Measurements from ENCODE around the gene COL9A1.

DNA sequence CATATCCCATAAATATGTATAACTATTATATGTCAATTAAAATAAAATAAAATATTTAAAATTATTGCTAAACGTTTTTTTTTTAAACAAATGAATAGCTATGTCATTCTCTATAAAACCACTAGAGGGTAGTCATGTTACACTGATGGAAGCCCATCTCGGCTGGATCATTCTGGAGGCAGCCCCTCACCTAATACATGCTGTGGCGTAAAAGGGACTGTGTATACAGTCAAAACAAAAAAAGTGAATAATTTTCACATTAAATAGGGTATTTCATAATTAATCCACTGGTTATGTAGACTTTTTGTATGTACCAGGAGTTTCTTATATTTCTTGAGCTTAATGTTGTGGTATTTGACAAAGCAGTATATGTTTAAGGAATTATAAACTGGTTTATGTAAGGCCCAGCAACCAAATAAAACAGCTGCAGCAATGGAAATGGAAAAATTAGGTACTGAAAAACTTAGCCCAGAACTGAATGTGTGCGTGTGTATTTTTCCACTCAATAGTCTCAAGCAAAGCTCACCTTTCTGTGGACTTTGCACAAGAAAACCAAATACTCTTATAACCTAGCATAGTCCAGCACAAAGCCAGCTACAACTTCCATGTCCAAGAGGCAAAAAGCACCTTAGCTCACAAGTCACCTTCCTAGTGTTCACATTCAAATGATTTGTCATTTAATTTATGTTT, 81.7 kb downstream of the COL9A1 start:
- TF ChIP-seq POLR2AphosphoS5 (IDR thresholded peaks at IDR 0.05; ENCODE audit: low read depth, low read length) (no peak), POLR2A (IDR thresholded peaks at IDR 0.05; ENCODE audit: low read depth, low read length) (no peak), TAF1 (IDR thresholded peaks at IDR 0.05; ENCODE audit: borderline replicate concordance, low read depth, low read length) (no peak)
